Effector CD4-positive, alpha-beta T cell (primary cell): Measurements from ENCODE around the gene TMED8.
"Not testable (repeated sequence)": the region's sequence is repeated elsewhere in the genome, so short reads cannot be mapped to it uniquely, and the experiment has no call there.

Experiments used
- DNase-seq: peaks from one replicate; pipeline ENCODE4 v3.0.0-alpha.2; 2020

TMED8 gene

DNA sequence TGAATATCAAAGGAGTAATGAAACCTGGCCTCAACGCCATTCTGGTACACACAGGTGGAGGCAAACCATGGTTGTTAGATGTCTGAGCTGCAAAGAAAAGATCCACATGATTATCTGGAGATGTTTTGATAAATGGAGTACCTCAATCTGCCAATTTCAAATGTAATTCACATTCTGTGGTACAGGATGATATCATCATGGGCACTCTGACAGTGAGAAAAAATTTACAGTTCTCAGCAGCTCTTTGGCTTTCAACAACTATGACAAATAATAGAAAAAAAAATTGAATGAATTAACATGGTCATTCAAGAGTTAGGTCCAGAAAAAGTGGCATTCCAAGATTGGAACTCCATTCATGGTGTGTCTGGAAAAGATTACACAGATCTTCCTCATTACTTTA is 17.3 kb downstream of the TMED8 start:
- DNase-seq = no peak

DNA sequence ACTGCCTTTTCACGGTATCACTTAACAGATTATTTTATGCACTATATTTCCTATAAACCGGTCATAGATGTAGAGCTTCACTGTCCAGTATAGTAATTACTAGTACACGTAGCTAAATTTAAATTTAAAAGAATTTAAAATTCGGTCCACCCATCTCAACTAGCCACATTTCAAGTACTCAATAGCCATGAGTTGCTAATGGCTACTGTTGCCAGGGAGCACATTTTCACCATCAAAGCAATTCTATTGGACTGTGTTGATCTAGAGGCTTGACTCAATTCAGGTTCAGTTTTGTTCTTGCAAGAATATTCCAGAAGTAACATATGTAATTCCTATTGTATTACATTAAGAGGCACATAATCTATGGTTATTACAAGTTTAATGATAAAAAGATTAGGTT is 20.0 kb downstream of the TMED8 start:
- no peak for DNase-seq

DNA sequence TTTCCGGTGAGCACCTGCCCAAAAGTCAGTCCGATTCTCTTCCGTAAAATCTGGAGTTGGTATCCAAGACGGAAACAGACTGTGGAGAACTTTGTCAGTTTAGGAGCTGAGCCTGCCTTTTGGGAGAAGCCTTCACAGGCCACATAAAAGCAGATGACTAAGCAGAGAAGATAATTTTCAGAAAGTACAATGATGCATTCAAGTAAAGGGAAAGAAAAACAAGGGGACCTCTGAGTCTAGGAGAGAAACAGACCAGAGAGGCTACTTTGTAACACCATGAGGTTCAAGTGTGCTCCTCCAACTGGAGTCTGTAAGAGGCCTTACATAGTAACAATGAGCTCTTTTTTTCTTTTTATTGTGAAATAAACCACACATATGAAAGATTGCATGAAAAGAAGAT is 21.1 kb downstream of the TMED8 start:
- no peak for DNase-seq

DNA sequence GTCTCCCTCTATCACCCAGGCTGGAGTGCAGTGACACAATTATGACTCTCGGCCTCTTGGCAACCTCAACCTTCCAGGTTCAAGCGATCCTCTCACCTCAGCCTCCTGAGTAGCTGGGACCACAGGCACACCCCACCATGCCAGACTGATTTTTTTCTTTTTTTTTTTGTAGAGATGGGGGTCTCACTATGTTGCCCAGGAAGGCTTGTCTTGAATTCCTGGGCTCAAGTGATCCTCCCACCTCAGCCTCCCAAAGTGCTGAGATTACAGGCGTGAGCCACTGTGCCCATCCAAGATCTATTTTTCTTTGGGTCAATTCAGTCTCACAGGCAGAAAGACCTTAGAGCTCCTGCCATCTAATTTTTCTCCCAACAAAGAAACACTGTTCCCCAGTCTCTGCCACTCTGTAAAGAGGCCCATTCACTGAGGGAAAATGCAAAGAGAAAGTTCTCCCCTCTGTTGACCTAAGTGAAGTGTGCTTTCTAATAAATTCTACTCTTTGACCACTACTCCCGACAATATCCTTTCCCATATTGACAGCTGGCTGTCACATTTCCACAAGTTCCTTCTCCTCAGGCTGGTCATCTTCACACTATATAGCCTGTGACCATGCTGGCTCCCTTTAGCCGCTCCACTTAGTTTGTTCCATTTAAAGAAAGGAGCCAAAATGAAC is 23.3 kb downstream of the TMED8 start:
- no peak for DNase-seq

DNA sequence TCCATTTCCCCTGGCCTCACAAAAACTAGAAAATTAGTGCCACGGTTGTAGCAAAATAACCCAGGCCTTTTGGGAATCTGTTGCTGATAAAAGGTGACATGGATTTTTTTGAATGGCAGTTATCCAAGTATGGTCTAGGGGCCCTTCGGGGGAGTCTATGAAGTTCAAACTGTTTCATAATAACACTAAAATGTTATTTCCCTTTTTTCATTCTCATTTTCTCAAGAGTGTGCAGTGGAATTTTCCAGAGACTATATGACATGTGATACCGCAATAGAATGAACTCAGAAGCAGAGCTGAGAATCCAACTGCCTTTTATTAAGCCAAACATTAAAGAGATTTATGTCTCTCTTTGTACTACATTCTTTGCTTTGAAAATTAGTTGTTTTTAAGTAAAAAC is 29.1 kb downstream of the TMED8 start:
- DNase-seq = no peak

DNA sequence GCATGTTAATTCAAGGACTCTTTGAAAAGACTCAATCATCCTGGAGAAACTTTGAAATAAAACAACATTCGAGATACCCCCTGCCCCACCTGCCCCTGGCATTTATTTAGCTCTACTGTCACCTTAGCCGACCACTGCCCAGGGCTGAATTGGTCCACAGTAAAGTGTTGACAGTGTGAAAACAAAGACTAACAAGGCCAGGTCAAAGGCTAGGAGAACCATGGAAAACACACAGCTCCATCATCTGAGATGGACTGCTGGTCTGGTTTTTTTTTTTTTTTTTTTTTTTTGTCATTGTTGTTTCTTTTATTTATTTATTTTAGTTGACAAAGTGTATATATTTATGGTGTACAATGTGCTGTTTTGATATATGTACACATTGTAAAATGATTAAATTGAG is 30.4 kb downstream of the TMED8 start:
- no peak for DNase-seq

DNA sequence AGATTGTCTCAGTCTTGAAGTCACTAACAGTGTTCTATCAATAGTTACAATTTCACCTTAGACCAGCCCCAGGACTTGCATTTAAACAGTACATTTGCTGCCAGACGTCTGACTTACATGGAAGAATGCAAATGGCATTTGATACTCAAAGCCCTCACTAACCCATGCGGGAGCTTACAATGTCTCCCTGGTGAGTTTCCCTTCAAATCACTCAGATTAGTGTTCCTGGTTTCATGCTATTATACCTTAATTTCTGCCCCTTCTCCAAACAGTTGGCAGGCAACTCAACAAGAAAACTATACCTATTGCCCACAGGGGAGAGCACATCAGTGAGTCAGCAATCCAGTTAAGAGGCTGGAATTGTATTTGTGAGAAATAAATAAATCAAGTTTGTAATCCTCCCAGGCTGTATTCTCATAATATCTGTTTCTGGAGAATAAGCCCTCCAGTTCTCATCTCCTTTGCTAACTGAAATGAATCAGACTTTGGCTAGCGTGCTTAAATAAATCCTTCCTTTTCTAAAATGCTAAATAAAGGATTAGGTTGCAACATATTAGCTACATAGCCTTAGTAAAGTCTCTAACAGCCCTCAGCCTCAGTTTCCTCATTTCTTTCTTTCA is 32.4 kb downstream of the TMED8 start:
- DNase-seq = no peak

DNA sequence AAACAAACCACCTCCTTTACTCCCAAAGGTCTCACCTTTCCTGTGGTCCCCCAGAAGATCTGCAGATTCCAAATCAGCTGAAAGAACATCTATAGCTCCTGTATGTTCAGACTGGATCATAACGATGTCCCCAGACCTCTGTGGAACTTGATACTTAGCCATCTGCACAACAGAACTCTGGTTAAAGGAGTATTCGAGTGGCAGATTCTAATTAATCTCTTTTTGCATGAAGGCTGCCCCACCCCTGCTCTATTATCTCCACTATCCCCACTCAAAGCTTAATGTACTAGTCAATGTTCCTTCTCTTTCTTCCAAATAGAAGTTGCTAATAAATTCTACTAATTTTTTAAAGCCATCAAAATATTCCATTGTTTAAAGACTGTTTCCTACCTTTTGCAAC is 33.2 kb downstream of the TMED8 start:
- no peak for DNase-seq

DNA sequence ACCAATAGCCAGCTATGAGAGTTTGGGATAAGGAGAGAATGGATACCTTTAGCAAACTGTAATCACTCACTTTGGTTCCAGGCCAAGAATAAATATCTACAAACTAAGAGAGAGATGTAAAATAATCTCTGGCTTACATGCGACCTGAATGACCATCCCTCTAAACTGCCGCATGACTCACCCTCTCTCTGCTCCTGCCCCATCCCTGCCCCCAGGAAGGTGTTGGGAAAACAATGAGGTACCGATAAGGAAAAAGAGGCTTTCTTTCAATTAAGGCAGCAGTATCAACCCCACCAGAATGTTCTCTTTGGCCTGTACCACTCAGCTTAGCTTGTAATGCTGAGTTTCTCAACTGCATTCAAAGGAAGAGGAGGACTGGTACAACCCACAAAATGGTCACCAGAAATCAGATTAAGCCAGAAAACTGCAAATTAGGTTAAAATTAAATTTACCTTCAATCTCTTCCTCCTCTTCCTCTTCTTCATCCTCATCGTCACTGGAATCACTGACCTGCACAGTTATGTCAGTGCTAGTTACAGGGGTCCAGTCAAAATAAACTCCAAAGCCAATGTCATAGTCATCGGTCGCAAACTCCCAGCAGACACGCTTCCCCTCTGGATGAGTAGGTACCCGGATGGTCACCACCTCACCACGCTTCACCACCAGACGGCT is 34.0 kb downstream of the TMED8 start:
- DNase-seq = no peak

DNA sequence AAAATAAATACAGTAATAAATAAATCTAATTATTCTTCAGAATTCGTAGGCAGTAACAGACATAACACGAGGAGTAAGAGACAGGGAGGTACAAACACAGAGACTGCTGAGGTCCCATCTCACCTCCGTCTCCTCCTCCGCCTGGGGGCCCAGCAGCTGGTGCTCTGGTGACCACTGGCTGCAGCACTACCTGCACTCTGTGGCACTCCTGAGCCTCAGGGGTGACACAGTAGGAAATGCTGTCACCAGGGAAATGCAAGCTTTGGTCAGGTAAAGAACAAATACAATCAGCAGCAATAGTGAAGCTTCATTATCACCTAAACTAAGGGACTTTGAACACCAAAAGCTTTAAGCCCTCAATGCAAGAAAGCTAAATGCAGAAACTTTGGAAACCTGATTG is 36.5 kb downstream of the TMED8 start:
- DNase-seq = no peak

DNA sequence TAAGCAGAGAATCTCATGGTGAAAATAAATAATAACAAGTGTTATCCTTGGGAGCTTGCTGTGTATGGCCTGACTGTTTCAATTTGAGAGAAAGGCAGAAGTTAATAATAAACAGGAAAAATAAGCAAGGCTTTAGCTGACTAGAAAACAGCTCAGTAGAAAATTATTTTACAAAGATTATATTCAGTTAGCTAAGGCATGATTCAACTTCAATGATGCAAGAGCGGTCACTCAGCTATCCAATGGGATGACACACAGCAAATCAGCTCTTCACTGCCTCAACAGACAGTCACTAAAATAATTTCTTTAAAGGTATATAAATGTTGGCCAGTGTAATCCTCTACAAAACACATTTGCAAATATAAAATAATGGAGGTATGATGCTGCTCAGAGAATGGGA is 37.5 kb downstream of the TMED8 start:
- no peak for DNase-seq

DNA sequence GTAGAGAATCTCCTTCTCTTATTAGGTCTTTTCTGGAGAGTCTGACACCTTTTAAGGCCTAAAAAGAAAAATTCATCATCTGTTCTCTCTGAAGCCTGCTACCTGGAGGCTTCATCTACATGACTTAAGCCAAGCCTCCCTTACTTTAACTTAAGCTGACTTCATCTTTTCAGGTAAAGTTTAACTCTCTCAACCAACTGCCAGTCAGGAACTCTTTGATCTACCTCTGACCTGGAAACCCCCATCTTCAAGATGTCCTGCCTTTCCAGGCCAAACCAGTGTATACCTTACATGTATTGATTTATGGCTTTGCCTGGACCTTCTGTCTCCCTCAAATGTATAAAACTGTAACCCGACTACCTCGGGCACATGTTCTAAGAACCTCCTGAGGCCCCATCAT is 38.6 kb downstream of the TMED8 start:
- no peak for DNase-seq

DNA sequence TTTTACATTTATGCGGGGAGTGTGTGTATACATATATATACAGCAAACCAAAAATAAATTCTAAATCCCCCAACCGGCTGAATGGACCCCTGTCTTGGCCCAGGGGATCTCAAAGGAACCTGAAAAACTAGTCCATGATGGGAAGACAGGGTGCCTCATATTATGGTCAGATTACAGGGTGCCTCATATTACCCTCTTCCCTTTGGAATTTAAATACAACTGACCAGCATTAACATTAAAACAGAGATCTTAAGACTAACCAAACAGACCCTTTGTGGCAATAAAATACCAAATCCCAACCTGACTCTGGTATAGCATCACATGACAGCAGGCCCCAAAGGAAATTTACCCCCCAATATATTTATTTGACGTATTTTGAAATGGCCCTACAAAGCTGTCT is 39.0 kb downstream of the TMED8 start:
- DNase-seq = no peak

DNA sequence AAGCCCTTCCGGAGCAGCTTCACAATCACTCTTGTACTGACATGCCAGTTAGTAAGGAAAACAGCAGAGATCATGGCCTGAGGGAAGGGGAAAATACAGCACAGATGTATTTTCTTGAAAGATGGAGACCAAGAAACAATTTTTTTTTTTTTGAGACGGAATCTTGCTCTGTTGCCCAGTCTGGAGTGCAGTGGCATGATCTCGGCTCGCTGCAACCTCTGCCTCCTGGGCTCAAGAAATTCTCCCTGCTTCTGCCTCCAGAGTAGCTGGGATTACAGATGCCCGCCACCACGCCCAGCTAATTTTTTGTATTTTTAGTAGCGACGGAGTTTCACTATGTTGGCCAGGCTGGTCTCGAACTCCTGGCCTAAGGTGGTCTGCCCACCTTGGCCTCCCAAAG is 39.6 kb downstream of the TMED8 start:
- not testable (repeated sequence) for DNase-seq

DNA sequence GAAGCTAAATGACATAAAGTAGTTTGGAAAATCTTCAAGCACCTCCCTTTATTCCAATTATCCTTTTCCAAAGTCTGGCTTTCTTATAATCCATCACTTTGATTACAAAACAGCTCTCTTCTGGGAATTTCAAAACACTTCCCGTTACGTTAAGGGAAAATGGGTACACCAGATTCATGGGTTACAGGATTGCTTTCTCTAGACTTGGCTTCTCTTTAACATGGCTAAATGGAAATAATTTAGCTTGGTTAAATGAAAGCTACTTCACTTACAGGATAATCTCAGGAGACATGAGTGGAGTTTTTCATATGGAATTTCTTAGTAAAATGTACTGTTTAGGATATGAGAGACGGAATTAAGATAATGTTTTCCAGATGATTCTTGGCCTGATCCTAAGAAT is 41.3 kb downstream of the TMED8 start:
- no peak for DNase-seq

DNA sequence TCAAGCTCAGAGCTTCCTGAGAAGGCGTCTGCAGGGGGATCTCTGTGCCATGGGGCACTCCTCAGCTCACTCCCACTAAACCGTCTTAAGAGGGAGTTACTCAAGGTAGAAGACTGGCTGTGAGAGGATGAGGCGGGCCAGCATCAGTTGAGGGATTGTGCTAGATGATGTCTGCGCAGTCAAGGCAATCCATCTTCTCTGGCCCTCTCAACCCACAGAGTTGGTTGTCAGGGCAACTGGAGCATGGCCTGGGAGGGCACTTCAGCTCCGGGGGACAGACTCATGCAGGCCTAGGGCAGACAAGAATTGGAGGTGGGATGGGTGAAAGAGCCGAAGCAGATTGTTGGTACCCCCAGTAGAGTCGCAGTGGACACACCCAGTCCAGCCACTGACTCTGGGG is 47.0 kb downstream of the TMED8 start:
- DNase-seq = no peak

DNA sequence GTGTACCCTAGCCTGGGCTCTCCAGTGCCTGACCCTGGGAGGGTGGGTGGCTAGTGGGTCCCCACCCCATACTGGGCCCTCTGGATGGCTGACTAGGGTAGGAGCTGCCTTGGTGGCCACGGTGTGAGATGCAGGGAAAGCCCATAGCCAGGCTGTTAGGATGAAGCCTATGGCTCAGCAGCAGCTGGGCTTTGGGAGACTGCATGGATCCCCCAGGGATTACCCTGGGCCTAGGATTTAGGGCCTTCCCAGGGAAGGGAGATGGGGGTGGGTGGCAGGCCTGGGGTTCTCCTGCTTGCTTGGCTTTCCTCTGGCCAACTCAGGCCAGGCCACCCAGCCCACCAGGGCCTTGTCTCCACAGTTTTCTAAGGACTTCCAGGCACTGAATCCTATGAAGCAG is 49.8 kb downstream of the TMED8 start:
- DNase-seq = no peak

DNA sequence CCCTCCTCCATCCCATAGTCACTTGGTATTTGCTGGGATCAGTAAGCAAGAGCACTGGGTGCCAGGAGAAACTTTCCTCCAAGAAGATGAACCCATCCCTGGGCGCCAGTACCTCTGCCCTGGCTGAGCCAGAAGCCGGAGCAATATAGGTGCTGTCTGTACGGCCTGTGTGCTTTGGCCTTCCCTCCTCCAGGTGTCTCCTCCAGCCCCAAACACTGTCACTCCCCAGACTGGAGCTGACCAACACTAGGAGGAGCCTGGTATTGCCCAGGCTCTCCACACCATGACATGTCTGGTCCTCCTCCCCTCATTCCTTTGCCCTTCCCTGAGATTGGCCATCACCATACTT is 51.2 kb downstream of the TMED8 start:
- no peak for DNase-seq

DNA sequence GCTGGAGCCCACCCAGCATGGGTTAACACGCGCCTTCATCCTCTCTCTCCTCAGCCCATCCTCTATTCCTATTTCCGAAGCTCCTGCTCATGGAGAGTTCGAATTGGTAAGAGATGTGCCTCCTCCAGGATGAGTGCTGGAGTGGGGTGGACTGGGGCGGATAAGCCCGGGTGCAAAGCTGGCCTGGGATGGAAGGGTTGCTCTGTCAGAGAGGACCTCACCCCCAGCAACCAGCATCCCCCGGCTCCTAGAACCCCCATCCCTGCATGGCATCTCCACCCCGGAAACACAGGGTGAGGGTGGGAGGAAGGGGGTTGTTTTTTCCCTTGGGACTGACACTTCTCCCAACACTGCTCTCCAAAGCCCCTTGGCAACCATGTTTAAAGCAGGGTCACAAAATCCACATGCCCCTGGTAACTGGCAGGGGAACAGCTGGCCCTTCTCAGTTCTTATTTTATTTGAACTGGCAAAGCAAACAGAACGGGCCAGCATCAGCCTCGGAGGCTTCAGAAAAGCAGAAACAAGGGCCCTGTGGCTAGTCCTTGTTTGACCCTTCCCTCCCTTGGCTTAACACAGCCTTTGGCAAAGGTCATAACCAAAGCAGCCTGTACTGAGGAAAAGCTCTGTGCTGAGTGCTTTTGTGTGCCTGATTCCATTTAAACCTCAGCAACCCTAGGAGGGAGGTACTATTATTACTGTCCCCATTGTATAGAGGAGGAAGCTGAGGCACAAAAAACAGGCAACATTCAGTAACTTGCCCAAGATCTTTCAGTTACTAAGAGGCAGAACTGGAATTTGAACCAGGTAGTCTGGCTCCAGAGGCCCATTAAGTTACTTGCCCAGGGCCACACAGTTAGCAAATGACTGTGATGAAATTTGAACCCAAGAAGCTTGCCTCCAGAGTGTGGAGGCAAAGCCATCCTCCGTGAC is 51.8 kb downstream of the TMED8 start:
- no peak for DNase-seq

DNA sequence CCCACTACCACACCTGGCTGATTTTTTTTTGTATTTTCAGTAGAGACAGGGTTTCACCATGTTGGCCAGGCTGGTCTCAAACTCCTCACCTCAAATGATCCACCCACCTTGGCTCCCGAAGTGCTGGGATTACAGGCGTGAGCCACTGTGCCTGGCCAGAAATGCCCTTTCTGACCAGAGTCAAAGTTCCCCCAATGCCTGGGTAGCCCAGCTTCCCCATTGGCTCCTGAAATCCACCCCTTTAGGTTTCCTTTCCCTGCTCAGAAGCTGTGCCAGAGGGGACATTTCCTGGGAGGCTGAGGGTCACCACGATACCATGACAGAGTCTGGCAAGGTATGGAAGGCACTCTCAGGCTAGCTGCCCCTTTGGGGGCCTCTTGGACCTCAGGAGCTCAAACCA is 52.6 kb downstream of the TMED8 start:
- DNase-seq = no peak

DNA sequence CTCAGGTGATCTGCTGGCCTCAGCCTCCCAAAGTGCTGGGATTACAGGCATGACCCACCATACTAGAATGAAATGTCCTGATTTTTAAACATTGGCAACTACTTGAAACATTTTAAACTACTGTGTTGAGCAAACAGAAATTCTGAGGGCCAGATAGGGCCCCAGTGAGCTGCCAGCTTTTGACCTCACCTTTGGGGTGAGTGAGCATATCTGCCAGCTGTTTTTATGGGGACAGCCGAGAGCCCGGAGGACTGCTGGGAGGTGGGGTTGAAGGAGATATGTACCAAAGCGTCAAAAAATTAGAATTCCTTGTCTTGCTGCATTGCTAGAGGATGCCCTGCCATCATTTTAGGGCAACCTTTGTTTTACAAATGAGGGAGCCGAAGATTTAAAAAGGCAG is 53.3 kb downstream of the TMED8 start:
- DNase-seq = no peak

DNA sequence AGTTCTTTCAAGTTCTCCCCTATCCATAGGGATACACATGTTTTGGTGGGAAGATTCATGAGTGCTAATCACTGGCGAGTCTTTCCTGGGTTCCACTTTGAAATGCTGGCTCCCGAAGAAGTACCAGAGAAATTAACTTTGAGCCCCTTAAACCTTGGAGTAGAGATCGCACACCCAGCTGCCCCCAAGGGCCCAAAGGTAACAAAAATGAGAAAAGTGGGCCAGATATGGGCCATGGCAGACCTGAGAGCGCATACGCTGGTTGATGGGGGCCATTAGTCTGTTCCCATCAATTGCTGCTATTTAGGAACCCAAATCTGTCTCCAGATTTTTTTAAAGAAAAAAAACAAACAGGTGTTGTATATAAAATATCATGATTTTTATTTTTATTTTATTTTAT is 53.9 kb downstream of the TMED8 start:
- no peak for DNase-seq

DNA sequence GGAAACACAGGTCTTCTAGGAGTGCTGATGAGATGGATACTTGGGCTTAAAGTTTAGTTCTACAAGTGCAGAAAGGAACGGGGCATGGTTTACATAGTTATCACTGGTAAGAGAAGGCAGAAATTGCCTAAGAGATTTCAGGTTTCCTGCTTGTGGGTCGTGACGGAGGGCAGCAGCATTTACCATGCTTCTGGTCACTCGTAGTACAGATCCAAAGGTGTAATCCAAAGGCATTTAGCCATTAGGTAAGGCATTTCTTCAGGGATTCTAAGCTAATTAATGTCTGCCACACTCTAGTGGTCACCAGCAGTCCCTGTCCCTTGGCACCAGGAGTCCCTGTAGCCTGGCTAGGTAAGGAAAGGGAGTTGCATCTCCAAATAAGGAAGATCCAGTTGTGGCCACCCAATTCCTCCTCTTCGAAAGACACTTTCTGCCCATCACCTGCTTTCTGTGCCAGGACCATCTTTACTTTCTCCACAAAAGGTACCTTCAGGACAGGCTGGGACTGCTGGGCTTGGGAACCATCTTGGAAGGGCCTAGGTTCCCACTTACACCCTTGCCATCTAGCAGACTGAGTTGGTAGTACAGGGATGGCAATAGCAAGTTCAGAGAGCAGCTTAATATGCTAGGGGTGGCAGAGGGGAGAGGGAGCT is 54.5 kb downstream of the TMED8 start:
- no peak for DNase-seq
